Activated T-helper 17 cell treated with anti-CD3 and anti-CD28 coated beads, Interleukin-2, amount 50 U/mL, for 72 hours (primary cell): ENCODE data around the gene CBX5. TPM values are rescaled to one million over a fixed set of nuclear protein-coding genes. Genes with fewer than 3 reads are reported as not detected.
"Not testable (repeated sequence)": the region's sequence is repeated elsewhere in the genome, so short reads cannot be mapped to it uniquely, and the experiment has no call there.

Source experiments
- ATAC-seq: fragments of 150-1000 bp; cut with Tn5 transposase; replicated peaks from 2 replicates; pipeline ENCODE4 v1.10.0; 2021; ENCODE audit warnings: mild to moderate bottlenecking, moderate library complexity
- H3K27ac Mint-ChIP-seq: one replicate; pipeline ENCODE4 v1.8.0; 2022; ENCODE audit warnings: mixed read lengths
- H3K27me3 Mint-ChIP-seq: one replicate; pipeline ENCODE4 v1.8.0; 2022; ENCODE audit warnings: mixed read lengths
- H3K36me3 Mint-ChIP-seq: one replicate; pipeline ENCODE4 v1.8.0; 2022; ENCODE audit warnings: low read depth, mild to moderate bottlenecking, mixed read lengths
- H3K4me1 Mint-ChIP-seq: one replicate; pipeline ENCODE4 v1.8.0; 2022; ENCODE audit warnings: mixed read lengths
- H3K4me3 Mint-ChIP-seq: one replicate; pipeline ENCODE4 v1.8.0; 2022; ENCODE audit warnings: mild to moderate bottlenecking, mixed read lengths
- H3K9me3 Mint-ChIP-seq: one replicate; pipeline ENCODE4 v1.8.0; 2022; ENCODE audit warnings: mixed read lengths
- total RNA-seq, 2 donors: library from RNA; stranded (reverse); gene quantifications; one replicate each; pipeline ENCODE4 v1.2.3, GENCODE V29; 2022

The CBX5 gene
- total RNA-seq, 2 donors from 2014 or later, result 82.0 to 89.7 TPM

- H3K4me3 Mint-ChIP-seq, result no peak overlapping the region
- no peak overlapping the region for H3K27ac Mint-ChIP-seq
- no peaks in the 10 kb centered on the region for H3K27me3 Mint-ChIP-seq
- peaks cover 12% of the 10 kb centered on the region for H3K36me3 Mint-ChIP-seq
- peaks cover 6% of the 10 kb centered on the region for H3K4me1 Mint-ChIP-seq
- H3K9me3 Mint-ChIP-seq, result no peaks in the 10 kb centered on the region
- ATAC-seq, result no peak
Observed at GRCh38 chr12:54261815-54262402, 18.0 kb downstream of the CBX5 start.

- peaks cover 35% of the 10 kb centered on the region for H3K36me3 Mint-ChIP-seq
- no peaks in the 10 kb centered on the region for H3K27me3 Mint-ChIP-seq
- H3K4me3 Mint-ChIP-seq, result peak overlapping the region; percentile 51
- ATAC-seq, result peak; percentile 47
- H3K4me1 Mint-ChIP-seq, result no peaks in the 10 kb centered on the region
- peak overlapping the region; percentile 62 for H3K27ac Mint-ChIP-seq
- no peaks in the 10 kb centered on the region for H3K9me3 Mint-ChIP-seq
Observed at GRCh38 chr12:54259194-54260011, 20.5 kb downstream of the CBX5 start.

GRCh38 chr12:54258201-54258681 is 21.7 kb downstream of the CBX5 start:
- Mint-ChIP-seq H3K9me3 (no peaks in the 10 kb centered on the region), H3K4me1 (no peaks in the 10 kb centered on the region), H3K27ac (no peak overlapping the region), H3K4me3 (no peak overlapping the region), H3K36me3 (peaks cover 46% of the 10 kb centered on the region), H3K27me3 (no peaks in the 10 kb centered on the region)
- ATAC-seq, result no peak

- peaks cover 54% of the 10 kb centered on the region for H3K36me3 Mint-ChIP-seq
- H3K4me3 Mint-ChIP-seq, result no peak overlapping the region
- no peak for ATAC-seq
- no peaks in the 10 kb centered on the region for H3K9me3 Mint-ChIP-seq
- peak overlapping the region; percentile 26 for H3K27ac Mint-ChIP-seq
- H3K4me1 Mint-ChIP-seq, result no peaks in the 10 kb centered on the region
- H3K27me3 Mint-ChIP-seq, result no peaks in the 10 kb centered on the region
Observed at GRCh38 chr12:54257332-54257731, 22.6 kb downstream of the CBX5 start.

- peaks cover 5% of the 10 kb centered on the region for H3K4me1 Mint-ChIP-seq
- no peak overlapping the region for H3K27ac Mint-ChIP-seq
- no peaks in the 10 kb centered on the region for H3K27me3 Mint-ChIP-seq
- H3K4me3 Mint-ChIP-seq, result no peak overlapping the region
- no peak for ATAC-seq
- peaks cover 92% of the 10 kb centered on the region for H3K36me3 Mint-ChIP-seq
- H3K9me3 Mint-ChIP-seq, result no peaks in the 10 kb centered on the region
Observed at GRCh38 chr12:54253240-54253639, 26.7 kb downstream of the CBX5 start.

GRCh38 chr12:54251667-54252284 is 28.1 kb downstream of the CBX5 start:
- peaks cover 5% of the 10 kb centered on the region for H3K4me1 Mint-ChIP-seq
- peaks cover 89% of the 10 kb centered on the region for H3K36me3 Mint-ChIP-seq
- H3K9me3 Mint-ChIP-seq, result no peaks in the 10 kb centered on the region
- H3K4me3 Mint-ChIP-seq, result no peak overlapping the region
- no peaks in the 10 kb centered on the region for H3K27me3 Mint-ChIP-seq
- no peak overlapping the region for H3K27ac Mint-ChIP-seq
- ATAC-seq, result no peak

GRCh38 chr12:54249489-54249888 is 30.4 kb downstream of the CBX5 start:
- no peaks in the 10 kb centered on the region for H3K27me3 Mint-ChIP-seq
- peaks cover 5% of the 10 kb centered on the region for H3K4me1 Mint-ChIP-seq
- no peaks in the 10 kb centered on the region for H3K9me3 Mint-ChIP-seq
- no peak overlapping the region for H3K4me3 Mint-ChIP-seq
- ATAC-seq, result no peak
- H3K36me3 Mint-ChIP-seq, result peaks cover 92% of the 10 kb centered on the region
- no peak overlapping the region for H3K27ac Mint-ChIP-seq

- ATAC-seq, result no peak
- peaks cover 80% of the 10 kb centered on the region for H3K36me3 Mint-ChIP-seq
- H3K4me1 Mint-ChIP-seq, result peaks cover 11% of the 10 kb centered on the region
- no peak overlapping the region for H3K27ac Mint-ChIP-seq
- H3K27me3 Mint-ChIP-seq, result no peaks in the 10 kb centered on the region
- no peak overlapping the region for H3K4me3 Mint-ChIP-seq
- H3K9me3 Mint-ChIP-seq, result no peaks in the 10 kb centered on the region
Observed at GRCh38 chr12:54246011-54246641, 33.8 kb downstream of the CBX5 start.

GRCh38 chr12:54240971-54241588 is 38.8 kb downstream of the CBX5 start:
- H3K36me3 Mint-ChIP-seq, result peaks cover 65% of the 10 kb centered on the region
- H3K4me1 Mint-ChIP-seq, result peaks cover 7% of the 10 kb centered on the region
- no peaks in the 10 kb centered on the region for H3K27me3 Mint-ChIP-seq
- ATAC-seq, result peak; percentile 92
- peak overlapping the region; percentile 8 for H3K4me3 Mint-ChIP-seq
- peak overlapping the region; percentile 52 for H3K27ac Mint-ChIP-seq
- no peaks in the 10 kb centered on the region for H3K9me3 Mint-ChIP-seq

- H3K4me3 Mint-ChIP-seq, result no peak overlapping the region
- no peak for ATAC-seq
Observed at GRCh38 chr12:54240129-54240528, 39.8 kb downstream of the CBX5 start.

GRCh38 chr12:54239620-54240019 is 40.3 kb downstream of the CBX5 start:
- H3K27ac Mint-ChIP-seq, result peak overlapping the region; percentile 41
- H3K36me3 Mint-ChIP-seq, result peaks cover 57% of the 10 kb centered on the region
- no peaks in the 10 kb centered on the region for H3K9me3 Mint-ChIP-seq
- H3K27me3 Mint-ChIP-seq, result no peaks in the 10 kb centered on the region
- H3K4me1 Mint-ChIP-seq, result peaks cover 7% of the 10 kb centered on the region
- no peak overlapping the region for H3K4me3 Mint-ChIP-seq
- ATAC-seq, result no peak

More at GRCh38 chr12:54240129-54240528, 39.8 kb downstream of the CBX5 start:
- peaks cover 62% of the 10 kb centered on the region for H3K36me3 Mint-ChIP-seq
- H3K27ac Mint-ChIP-seq, result peak overlapping the region; percentile 52
- H3K27me3 Mint-ChIP-seq, result no peaks in the 10 kb centered on the region
- peaks cover 7% of the 10 kb centered on the region for H3K4me1 Mint-ChIP-seq
- H3K9me3 Mint-ChIP-seq, result no peaks in the 10 kb centered on the region

GRCh38 chr12:54238531-54238930 is 41.4 kb downstream of the CBX5 start:
- peaks cover 51% of the 10 kb centered on the region for H3K36me3 Mint-ChIP-seq
- H3K9me3 Mint-ChIP-seq, result no peaks in the 10 kb centered on the region
- peaks cover 7% of the 10 kb centered on the region for H3K4me1 Mint-ChIP-seq
- no peak overlapping the region for H3K27ac Mint-ChIP-seq
- H3K4me3 Mint-ChIP-seq, result no peak overlapping the region
- no peaks in the 10 kb centered on the region for H3K27me3 Mint-ChIP-seq
- ATAC-seq, result no peak

GRCh38 chr12:54232790-54233189 is 47.1 kb downstream of the CBX5 start:
- Mint-ChIP-seq H3K27ac (no peak overlapping the region), H3K27me3 (no peaks in the 10 kb centered on the region), H3K4me3 (no peak overlapping the region), H3K4me1 (no peaks in the 10 kb centered on the region), H3K36me3 (peaks cover 15% of the 10 kb centered on the region), H3K9me3 (no peaks in the 10 kb centered on the region)
- no peak for ATAC-seq

GRCh38 chr12:54231269-54231668 is 48.7 kb downstream of the CBX5 start:
- H3K4me3 Mint-ChIP-seq, ATAC-seq, H3K27me3 Mint-ChIP-seq, H3K36me3 Mint-ChIP-seq, H3K27ac Mint-ChIP-seq, H3K4me1 Mint-ChIP-seq, H3K9me3 Mint-ChIP-seq: not testable (repeated sequence)
